GM23338 (cell line): ENCODE data around the gene SHB. TPM values are rescaled to one million over a fixed set of nuclear protein-coding genes. Genes with fewer than 3 reads are reported as not detected.
A peak's percentile ranks its signal among the peaks of the same experiment; 100 is the strongest.

Source experiments
- ATAC-seq: fragments of 200-7000 bp; cut with Tn5 transposase; 3 replicates; pipeline ENCODE4 v1.9.1; 2020
- DNase-seq: peaks from one replicate; pipeline ENCODE4 v3.0.0-alpha.2; 2015; ENCODE audit warnings: low spot score
- H2AFZ ChIP-seq: fragments of 200-600 bp; sonication (generic); 2 replicates; pipeline ENCODE4 v1.8.0; 2016; ENCODE audit warnings: antibody characterized with exemption, mild to moderate bottlenecking, moderate library complexity
- H3F3A ChIP-seq: fragments of 200-600 bp; sonication (generic); replicated peaks from 2 replicates; pipeline ENCODE4 v1.8.0; 2017; ENCODE audit warnings: antibody characterized with exemption, mixed run types, low read depth
- H3K27ac ChIP-seq: fragments of 200-600 bp; sonication (generic); 2 replicates; pipeline ENCODE4 v1.6.1; 2016; ENCODE audit warnings: low read depth
- H3K27me3 ChIP-seq: fragments of 200-600 bp; sonication (generic); 2 replicates; pipeline ENCODE4 v1.8.0; 2016; ENCODE audit warnings: mild to moderate bottlenecking, mixed run types, moderate library complexity; ENCODE audit not compliant: insufficient read depth
- H3K36me3 ChIP-seq: fragments of 200-600 bp; sonication (generic); 2 replicates; pipeline ENCODE4 v1.8.0; 2016; ENCODE audit warnings: mild to moderate bottlenecking; ENCODE audit not compliant: insufficient read depth
- H3K4me1 ChIP-seq: fragments of 200-600 bp; sonication (generic); 2 replicates; pipeline ENCODE4 v1.8.0; 2016; ENCODE audit warnings: mild to moderate bottlenecking, moderate library complexity; ENCODE audit not compliant: insufficient read depth
- H3K4me2 ChIP-seq: fragments of 200-600 bp; sonication (generic); 2 replicates; pipeline ENCODE4 v1.7.1; 2017; ENCODE audit warnings: mixed run types
- H3K4me3 ChIP-seq: fragments of 200-600 bp; sonication (generic); 2 replicates; pipeline ENCODE4 v1.6.1; 2016; ENCODE audit warnings: mixed run types
- H3K79me2 ChIP-seq: fragments of 200-600 bp; sonication (generic); replicated peaks from 2 replicates; pipeline ENCODE4 v1.8.0; 2017; ENCODE audit warnings: mild to moderate bottlenecking; ENCODE audit not compliant: insufficient read depth
- H3K9me2 ChIP-seq: fragments of 200-600 bp; sonication (generic); 2 replicates; pipeline ENCODE4 v1.8.0; 2017; ENCODE audit not compliant: insufficient read depth
- H4K20me1 ChIP-seq: fragments of 200-600 bp; sonication (generic); replicated peaks from 2 replicates; pipeline ENCODE4 v1.8.0; 2017; ENCODE audit warnings: mild to moderate bottlenecking; ENCODE audit not compliant: insufficient read depth
- H3K27ac Mint-ChIP-seq: 2 replicates; pipeline ENCODE4 v1.8.0; 2020; ENCODE audit warnings: inconsistent platforms, mild to moderate bottlenecking, moderate library complexity, mixed read lengths
- H3K27me3 Mint-ChIP-seq: 3 replicates; pipeline ENCODE4 v1.8.0; 2022; ENCODE audit warnings: low read depth, mild to moderate bottlenecking, moderate library complexity, mixed read lengths, inconsistent platforms; ENCODE audit not compliant: insufficient read depth, poor library complexity
- H3K36me3 Mint-ChIP-seq: 3 replicates; pipeline ENCODE4 v1.8.0; 2021; ENCODE audit warnings: low read depth, mild to moderate bottlenecking, inconsistent platforms, moderate library complexity, mixed read lengths
- H3K4me1 Mint-ChIP-seq: 3 replicates; pipeline ENCODE4 v1.8.0; 2020; ENCODE audit warnings: mild to moderate bottlenecking, inconsistent platforms, mixed read lengths
- H3K4me3 Mint-ChIP-seq: 3 replicates; pipeline ENCODE4 v1.8.0; 2021; ENCODE audit warnings: moderate library complexity, mild to moderate bottlenecking, inconsistent platforms, mixed read lengths
- H3K9me3 Mint-ChIP-seq: 3 replicates; pipeline ENCODE4 v1.8.0; 2020; ENCODE audit warnings: moderate library complexity, mild to moderate bottlenecking, inconsistent platforms, mixed read lengths
- CREB1 ChIP-seq: fragments of 250-450 bp; sonication (Bioruptor Pico); IDR thresholded peaks from 2 replicates; pipeline ENCODE4 v1.5.0; 2020; ENCODE audit warnings: low read depth, mild to moderate bottlenecking, moderate library complexity
- CTCF ChIP-seq, 2 experiments: fragments of 200-600 bp in 1 of 2; sonication (generic) in 1 of 2; conservative IDR thresholded peaks; 2 replicates each; pipeline versions ENCODE4 v1.5.1 to v1.6.1; 2016 to 2017; ENCODE audit warnings: antibody characterized with exemption in 2 of 2, low read depth in 2 of 2, mild to moderate bottlenecking in 2 of 2, moderate library complexity in 1 of 2
- STAT1 ChIP-seq: IDR thresholded peaks from one replicate; pipeline ENCODE4 v1.6.1; 2016; ENCODE audit warnings: antibody characterized with exemption; ENCODE audit not compliant: unreplicated experiment
- polyA plus RNA-seq: library from polyadenylated mRNA; unstranded; fragments of >200 nt; fragmentation: Nextera tagmentation; extraction: Ambion mirVana; gene quantifications from 2 replicates; pipeline ENCODE4 v1.2.1, GENCODE V29; 2016
- total RNA-seq: library from RNA; depleted of rRNA; stranded (reverse); fragments of >200 nt; shearing (Covaris generic); gene quantifications from 2 replicates; pipeline ENCODE4 v1.2.3, GENCODE V29; 2014
- TF ChIP-seq, protein P1 (sequence below): fragments of 250-450 bp; sonication (Bioruptor Pico); IDR thresholded peaks from 2 replicates; pipeline ENCODE4 v1.5.0; 2020; ENCODE audit warnings: mild to moderate bottlenecking, moderate library complexity
- TF ChIP-seq, protein P2 (sequence below): IDR thresholded peaks from 2 replicates; pipeline ENCODE4 v1.6.1; 2016; ENCODE audit warnings: antibody characterized with exemption

Gene SHB
- total and polyA plus RNA-seq, 2 experiments from 2014 or later = 1.5 to 14.0 TPM

DNA sequence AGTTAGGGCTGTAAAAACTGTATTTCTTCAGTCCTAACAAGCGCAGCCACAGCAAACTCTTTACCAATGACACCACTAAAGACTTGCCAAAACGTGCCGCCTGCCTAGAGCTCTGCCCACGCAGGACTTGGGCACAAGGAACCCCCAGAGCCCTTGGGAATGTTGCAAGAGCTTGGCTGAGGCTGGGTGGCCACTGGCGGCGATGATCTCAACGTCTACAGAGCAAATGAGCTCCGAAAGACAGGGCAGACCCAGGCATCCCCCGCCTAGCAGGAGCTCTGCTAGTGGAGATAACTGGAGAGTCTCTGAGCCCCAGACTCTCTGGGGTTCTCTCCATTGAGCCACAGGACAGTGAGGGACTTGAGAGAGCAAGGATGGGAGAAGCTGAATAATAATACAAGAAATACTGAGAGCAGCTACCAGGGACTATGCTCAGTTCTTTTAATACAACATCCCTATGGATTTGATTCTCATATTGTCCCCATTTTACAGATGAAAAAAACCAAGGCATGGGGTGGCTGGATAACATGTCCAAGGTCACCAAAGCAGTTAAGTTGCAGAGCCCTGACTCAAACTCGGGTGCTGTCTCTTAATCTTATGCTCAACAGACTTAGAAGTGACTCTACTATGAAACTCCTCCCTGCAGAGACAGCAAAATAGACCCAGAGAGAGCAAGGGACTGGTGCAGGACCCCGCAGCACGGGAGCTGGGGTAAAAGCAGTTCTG lies 32.5 kb downstream of the SHB start (continued):
- TF ChIP-seq, protein P1, sequence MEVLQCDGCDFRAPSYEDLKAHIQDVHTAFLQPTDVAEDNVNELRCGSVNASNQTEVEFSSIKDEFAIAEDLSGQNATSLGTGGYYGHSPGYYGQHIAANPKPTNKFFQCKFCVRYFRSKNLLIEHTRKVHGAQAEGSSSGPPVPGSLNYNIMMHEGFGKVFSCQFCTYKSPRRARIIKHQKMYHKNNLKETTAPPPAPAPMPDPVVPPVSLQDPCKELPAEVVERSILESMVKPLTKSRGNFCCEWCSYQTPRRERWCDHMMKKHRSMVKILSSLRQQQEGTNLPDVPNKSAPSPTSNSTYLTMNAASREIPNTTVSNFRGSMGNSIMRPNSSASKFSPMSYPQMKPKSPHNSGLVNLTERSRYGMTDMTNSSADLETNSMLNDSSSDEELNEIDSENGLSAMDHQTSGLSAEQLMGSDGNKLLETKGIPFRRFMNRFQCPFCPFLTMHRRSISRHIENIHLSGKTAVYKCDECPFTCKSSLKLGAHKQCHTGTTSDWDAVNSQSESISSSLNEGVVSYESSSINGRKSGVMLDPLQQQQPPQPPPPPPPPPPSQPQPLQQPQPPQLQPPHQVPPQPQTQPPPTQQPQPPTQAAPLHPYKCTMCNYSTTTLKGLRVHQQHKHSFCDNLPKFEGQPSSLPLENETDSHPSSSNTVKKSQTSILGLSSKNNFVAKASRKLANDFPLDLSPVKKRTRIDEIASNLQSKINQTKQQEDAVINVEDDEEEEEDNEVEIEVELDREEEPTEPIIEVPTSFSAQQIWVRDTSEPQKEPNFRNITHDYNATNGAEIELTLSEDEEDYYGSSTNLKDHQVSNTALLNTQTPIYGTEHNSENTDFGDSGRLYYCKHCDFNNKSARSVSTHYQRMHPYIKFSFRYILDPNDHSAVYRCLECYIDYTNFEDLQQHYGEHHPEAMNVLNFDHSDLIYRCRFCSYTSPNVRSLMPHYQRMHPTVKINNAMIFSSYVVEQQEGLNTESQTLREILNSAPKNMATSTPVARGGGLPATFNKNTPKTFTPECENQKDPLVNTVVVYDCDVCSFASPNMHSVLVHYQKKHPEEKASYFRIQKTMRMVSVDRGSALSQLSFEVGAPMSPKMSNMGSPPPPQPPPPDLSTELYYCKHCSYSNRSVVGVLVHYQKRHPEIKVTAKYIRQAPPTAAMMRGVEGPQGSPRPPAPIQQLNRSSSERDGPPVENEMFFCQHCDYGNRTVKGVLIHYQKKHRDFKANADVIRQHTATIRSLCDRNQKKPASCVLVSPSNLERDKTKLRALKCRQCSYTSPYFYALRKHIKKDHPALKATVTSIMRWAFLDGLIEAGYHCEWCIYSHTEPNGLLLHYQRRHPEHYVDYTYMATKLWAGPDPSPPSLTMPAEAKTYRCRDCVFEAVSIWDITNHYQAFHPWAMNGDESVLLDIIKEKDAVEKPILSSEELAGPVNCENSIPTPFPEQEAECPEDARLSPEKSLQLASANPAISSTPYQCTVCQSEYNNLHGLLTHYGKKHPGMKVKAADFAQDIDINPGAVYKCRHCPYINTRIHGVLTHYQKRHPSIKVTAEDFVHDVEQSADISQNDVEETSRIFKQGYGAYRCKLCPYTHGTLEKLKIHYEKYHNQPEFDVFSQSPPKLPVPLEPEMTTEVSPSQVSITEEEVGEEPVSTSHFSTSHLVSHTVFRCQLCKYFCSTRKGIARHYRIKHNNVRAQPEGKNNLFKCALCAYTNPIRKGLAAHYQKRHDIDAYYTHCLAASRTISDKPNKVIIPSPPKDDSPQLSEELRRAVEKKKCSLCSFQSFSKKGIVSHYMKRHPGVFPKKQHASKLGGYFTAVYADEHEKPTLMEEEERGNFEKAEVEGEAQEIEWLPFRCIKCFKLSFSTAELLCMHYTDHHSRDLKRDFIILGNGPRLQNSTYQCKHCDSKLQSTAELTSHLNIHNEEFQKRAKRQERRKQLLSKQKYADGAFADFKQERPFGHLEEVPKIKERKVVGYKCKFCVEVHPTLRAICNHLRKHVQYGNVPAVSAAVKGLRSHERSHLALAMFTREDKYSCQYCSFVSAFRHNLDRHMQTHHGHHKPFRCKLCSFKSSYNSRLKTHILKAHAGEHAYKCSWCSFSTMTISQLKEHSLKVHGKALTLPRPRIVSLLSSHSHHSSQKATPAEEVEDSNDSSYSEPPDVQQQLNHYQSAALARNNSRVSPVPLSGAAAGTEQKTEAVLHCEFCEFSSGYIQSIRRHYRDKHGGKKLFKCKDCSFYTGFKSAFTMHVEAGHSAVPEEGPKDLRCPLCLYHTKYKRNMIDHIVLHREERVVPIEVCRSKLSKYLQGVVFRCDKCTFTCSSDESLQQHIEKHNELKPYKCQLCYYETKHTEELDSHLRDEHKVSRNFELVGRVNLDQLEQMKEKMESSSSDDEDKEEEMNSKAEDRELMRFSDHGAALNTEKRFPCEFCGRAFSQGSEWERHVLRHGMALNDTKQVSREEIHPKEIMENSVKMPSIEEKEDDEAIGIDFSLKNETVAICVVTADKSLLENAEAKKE = no peak
- TF ChIP-seq, protein P2, sequence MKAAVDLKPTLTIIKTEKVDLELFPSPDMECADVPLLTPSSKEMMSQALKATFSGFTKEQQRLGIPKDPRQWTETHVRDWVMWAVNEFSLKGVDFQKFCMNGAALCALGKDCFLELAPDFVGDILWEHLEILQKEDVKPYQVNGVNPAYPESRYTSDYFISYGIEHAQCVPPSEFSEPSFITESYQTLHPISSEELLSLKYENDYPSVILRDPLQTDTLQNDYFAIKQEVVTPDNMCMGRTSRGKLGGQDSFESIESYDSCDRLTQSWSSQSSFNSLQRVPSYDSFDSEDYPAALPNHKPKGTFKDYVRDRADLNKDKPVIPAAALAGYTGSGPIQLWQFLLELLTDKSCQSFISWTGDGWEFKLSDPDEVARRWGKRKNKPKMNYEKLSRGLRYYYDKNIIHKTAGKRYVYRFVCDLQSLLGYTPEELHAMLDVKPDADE = no peak

DNA sequence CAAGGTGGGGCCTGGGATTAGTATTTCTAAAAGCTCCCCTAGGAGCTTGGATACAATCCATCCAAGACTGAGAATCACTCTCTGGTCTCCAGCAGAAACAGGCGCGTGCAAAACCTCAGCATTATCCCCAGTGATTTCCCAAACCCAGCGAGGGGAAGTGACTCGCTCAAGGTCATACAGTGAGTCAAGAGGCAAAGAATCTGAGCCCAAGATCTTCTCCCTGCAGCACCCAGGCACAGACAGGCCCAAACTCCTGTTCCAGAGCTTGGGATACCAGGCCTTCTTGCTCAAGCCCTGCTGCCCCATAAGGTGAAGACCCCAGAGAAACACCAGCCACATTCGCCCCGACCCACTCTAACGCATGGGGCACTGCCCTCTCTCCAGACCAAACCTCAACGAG lies 33.2 kb downstream of the SHB start:
- ATAC-seq = no peak
- H3K9me3 Mint-ChIP-seq = no peaks in the 10 kb centered on the region
- no peak for DNase-seq
- TF ChIP-seq, protein P1 = no peak
- TF ChIP-seq CREB1 (CRISPR knock-in tag) (no peak), STAT1 (no peak), CTCF (conservative IDR thresholded peaks at IDR 0.05; ENCODE audit: low read depth in 2 of 2) (no peak)

More for the DNA sequence above, 33.2 kb downstream of the SHB start:
- no peaks in the 10 kb centered on the region for H3F3A ChIP-seq
- no peaks in the 10 kb centered on the region for H3K9me2 ChIP-seq
- H4K20me1 ChIP-seq = no peaks in the 10 kb centered on the region
- H3K36me3 Mint-ChIP-seq = no peaks in the 10 kb centered on the region
- no peak overlapping the region for H3K4me2 ChIP-seq
- H3K27me3 Mint-ChIP-seq = peaks cover 9% of the 10 kb centered on the region
- H3K4me1 Mint-ChIP-seq = peaks cover 33% of the 10 kb centered on the region
- no peaks in the 10 kb centered on the region for H3K27me3 ChIP-seq
- no peak overlapping the region for H3K4me3 ChIP-seq
- no peaks in the 10 kb centered on the region for H3K36me3 ChIP-seq
- peaks cover 16% of the 10 kb centered on the region for H3K79me2 ChIP-seq
- H3K4me3 Mint-ChIP-seq = no peak overlapping the region
- no peak overlapping the region for H3K27ac ChIP-seq
- peak overlapping the region; percentile 10; the same call in 1 of the 2 replicates for H3K27ac Mint-ChIP-seq
- H2AFZ ChIP-seq = no peak overlapping the region
- no peaks in the 10 kb centered on the region; the same call in 1 of the 2 replicates for H3K4me1 ChIP-seq
